Prostate gland (tissue), 2 donors: ENCODE measurements around the gene MCOLN1. TPM values are rescaled to one million over a fixed set of nuclear protein-coding genes. Genes with fewer than 3 reads are reported as not detected.

Experiments used
- DNase-seq: peaks from one replicate; pipeline ENCODE4 v3.0.0-alpha.2; 2019; ENCODE audit warnings: low spot score
- H3K27ac ChIP-seq, 2 donors: fragments of 200-600 bp; sonication (generic); 2 replicates each; pipeline ENCODE4 v1.5.1; 2017 to 2019
- H3K27me3 ChIP-seq: fragments of 200-600 bp; sonication (generic); replicated peaks from 2 replicates; pipeline ENCODE4 v1.5.1; 2019; ENCODE audit not compliant: insufficient read depth
- H3K36me3 ChIP-seq, 2 donors: fragments of 200-600 bp; sonication (generic); 1 replicate in 1 of 2; 2 replicates in 1 of 2; pipeline versions ENCODE4 v1.5.1 to v1.8.1; 2017 to 2019
- H3K4me1 ChIP-seq: fragments of 200-600 bp; sonication (generic); replicated peaks from 2 replicates; pipeline ENCODE4 v1.5.1; 2019
- H3K4me3 ChIP-seq, 2 donors: fragments of 200-600 bp; sonication (generic); 2 replicates each; pipeline ENCODE4 v1.5.1; 2017 to 2019
- H3K9me3 ChIP-seq: fragments of 200-600 bp; sonication (generic); 2 replicates; pipeline ENCODE4 v1.5.1; 2017
- POLR2A ChIP-seq: fragments of 450-650 bp; IDR thresholded peaks from one replicate; pipeline ENCODE4 v1.6.1; 2016; ENCODE audit warnings: antibody characterized with exemption, mild to moderate bottlenecking
- POLR2AphosphoS5 ChIP-seq: sonication (generic); formaldehyde crosslinking; IDR thresholded peaks from one replicate; pipeline ENCODE4 v1.6.1; 2017; ENCODE audit warnings: antibody characterized with exemption
- WGBS: methylation state at CpG from one replicate; pipeline ENCODE4 v1.1.5; 2018; 5-methylcytosine and 5-hydroxymethylcytosine counted together
- intact Hi-C: fragments of 100-400 bp; cut with DNase I; formaldehyde crosslinking; loops from one replicate; pipeline ENCODE4 v1.14.2; 2022
- total RNA-seq, 2 donors: library from RNA; depleted of rRNA; stranded (reverse); fragments of >200 nt; gene quantifications; one replicate each; pipeline ENCODE4 v1.1.0, GENCODE V29; 2016
- TF ChIP-seq, protein P1 (sequence below), 4 experiments: fragments of 200-600 bp in 2 of 4; fragments of 450-650 bp in 2 of 4; sonication (generic) in 2 of 4; IDR thresholded peaks; 1 replicate in 3 of 4; 2 replicates in 1 of 4; pipeline ENCODE4 v1.5.1; 2016 to 2019; ENCODE audit warnings: antibody characterized with exemption in 4 of 4, mild to moderate bottlenecking in 2 of 4, moderate library complexity in 2 of 4

MCOLN1 gene
- total RNA-seq, 2 donors from 2014 or later, result 13.4 to 24.8 TPM

DNA sequence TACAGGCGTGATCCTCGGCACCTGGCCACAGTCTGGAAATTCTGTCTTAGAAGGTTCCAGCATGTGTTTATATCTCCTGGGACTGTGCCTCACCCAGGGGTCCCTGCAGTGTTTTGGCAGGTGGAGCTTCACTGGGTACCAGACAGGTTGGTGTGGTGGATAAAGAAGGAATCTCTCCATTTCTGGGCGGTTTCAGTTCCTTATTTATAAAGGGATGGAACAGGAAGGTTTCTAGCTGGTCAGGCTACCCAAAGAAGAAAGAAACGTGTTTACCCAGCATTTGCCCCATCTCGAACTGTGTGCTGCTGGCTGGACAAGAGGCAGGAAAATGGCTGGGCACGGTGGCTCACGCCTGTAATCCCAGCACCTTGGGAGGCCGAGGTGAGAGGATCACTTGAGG lies 22.9 kb downstream of the MCOLN1 start:
- 91% methylated on average over 8 of the region's 8 CpGs for WGBS
- Histone ChIP-seq H3K4me3 (no peak overlapping the region), H3K27me3 (no peaks in the 10 kb centered on the region), H3K9me3 (no peaks in the 10 kb centered on the region), H3K4me1 (no peaks in the 10 kb centered on the region), H3K36me3 (peaks cover 9 to 18% of the 10 kb centered on the region in 2 donors), H3K27ac (no peak overlapping the region)
- DNase-seq, result no peak
- TF ChIP-seq, protein P1, sequence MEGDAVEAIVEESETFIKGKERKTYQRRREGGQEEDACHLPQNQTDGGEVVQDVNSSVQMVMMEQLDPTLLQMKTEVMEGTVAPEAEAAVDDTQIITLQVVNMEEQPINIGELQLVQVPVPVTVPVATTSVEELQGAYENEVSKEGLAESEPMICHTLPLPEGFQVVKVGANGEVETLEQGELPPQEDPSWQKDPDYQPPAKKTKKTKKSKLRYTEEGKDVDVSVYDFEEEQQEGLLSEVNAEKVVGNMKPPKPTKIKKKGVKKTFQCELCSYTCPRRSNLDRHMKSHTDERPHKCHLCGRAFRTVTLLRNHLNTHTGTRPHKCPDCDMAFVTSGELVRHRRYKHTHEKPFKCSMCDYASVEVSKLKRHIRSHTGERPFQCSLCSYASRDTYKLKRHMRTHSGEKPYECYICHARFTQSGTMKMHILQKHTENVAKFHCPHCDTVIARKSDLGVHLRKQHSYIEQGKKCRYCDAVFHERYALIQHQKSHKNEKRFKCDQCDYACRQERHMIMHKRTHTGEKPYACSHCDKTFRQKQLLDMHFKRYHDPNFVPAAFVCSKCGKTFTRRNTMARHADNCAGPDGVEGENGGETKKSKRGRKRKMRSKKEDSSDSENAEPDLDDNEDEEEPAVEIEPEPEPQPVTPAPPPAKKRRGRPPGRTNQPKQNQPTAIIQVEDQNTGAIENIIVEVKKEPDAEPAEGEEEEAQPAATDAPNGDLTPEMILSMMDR (IDR thresholded peaks at IDR 0.05), result no peak
- no peak for TF ChIP-seq POLR2AphosphoS5
- TF ChIP-seq POLR2A, result no peak
- intact Hi-C loops, result no loop called here

DNA sequence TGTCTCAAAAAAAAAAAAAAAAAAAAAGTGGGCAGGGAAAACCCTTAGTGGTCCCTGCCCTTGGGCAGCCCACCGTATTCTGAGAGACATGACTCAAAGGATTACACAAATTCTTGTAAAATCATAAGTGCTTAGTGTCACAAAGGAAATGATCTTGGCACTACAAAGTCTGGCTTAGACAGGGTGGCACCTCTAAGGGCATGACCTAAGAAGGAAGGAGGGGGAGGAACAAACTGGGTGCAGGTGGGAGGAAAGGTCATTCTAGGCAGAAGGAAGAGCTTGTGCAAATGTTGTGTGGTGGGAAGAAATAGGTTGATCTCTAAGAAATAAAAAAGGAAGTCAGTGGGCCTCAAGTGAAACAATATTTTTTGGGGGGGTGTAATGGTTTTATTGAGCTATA lies 23.5 kb downstream of the MCOLN1 start:
- H3K36me3 ChIP-seq, result peaks cover 9 to 23% of the 10 kb centered on the region in 2 donors
- H3K27ac ChIP-seq, result no peak overlapping the region
- no peaks in the 10 kb centered on the region for H3K9me3 ChIP-seq
- H3K4me3 ChIP-seq, result no peak overlapping the region
- TF ChIP-seq POLR2AphosphoS5, result no peak
- TF ChIP-seq, protein P1 (IDR thresholded peaks at IDR 0.05), result no peak
- H3K27me3 ChIP-seq, result no peaks in the 10 kb centered on the region
- intact Hi-C loops, result no loop called here
- H3K4me1 ChIP-seq, result no peaks in the 10 kb centered on the region
- no peak for DNase-seq
- WGBS, result 61% methylated on average over 1 of the region's 1 CpG

DNA sequence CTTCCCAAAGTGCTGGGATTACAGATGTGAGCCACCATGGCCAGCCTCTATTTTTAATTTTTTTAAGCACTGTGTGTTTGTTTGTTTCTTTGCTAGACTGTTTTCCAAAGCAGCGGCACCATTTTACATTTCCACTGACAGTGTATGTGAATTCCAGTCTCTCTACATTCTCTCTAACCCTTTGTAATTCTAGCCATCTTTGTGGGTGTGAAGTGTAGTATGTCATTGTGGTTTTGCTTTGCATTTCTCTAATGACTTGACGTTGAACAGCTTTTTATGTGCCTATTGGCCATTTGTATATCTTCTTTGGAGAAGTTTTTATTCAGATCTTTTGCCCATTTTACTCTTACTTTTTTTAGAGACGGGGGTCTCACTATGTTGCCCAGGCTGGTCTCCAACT lies 24.7 kb downstream of the MCOLN1 start:
- WGBS, result 75% methylated on average over 3 of the region's 3 CpGs
- no peaks in the 10 kb centered on the region for H3K4me1 ChIP-seq
- peaks cover 9 to 17% of the 10 kb centered on the region in 2 donors for H3K36me3 ChIP-seq
- intact Hi-C loops, result no loop called here
- DNase-seq, result no peak
- TF ChIP-seq, protein P1 (IDR thresholded peaks at IDR 0.05), result no peak
- TF ChIP-seq POLR2A (no peak), POLR2AphosphoS5 (no peak)
- H3K4me3 ChIP-seq, result no peak overlapping the region
- no peak overlapping the region for H3K27ac ChIP-seq
- H3K9me3 ChIP-seq, result no peaks in the 10 kb centered on the region
- no peaks in the 10 kb centered on the region for H3K27me3 ChIP-seq

DNA sequence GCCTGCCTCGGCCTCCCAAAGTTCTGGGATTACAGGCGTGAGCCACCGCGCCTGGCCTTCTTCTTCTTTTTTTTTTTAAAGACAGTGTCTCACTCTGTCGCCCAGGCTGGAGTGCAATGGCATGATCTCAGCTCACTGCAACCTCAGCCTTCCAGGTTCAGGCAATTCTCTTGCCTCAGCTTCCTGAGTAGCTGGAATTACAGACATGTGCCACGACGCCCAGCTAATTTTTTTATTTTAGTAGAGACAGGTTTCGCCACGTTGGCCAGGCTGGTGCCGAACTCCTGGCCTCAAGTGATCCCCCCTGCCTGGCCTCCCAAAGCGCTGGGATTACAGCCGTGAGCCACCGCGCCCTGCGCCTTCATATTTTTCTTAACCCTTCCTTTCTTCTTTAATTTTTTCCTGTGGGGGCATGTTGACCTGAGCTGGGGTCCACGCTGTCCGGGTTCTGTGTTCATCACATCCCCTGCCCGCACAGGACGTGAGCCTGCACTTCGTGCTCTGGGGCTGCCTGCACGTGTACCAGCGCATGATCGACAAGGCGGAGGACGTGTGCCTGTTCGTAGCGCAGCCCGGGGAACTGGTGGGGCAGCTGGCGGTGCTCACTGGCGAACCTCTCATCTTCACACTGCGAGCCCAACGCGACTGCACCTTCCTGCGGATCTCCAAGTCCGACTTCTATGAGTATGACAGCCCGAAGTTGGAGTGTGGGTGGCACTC lies 27.2 kb downstream of the MCOLN1 start:
- DNase-seq, result no peak
- Histone ChIP-seq H3K4me1 (no peaks in the 10 kb centered on the region), H3K4me3 (no peak overlapping the region), H3K9me3 (no peaks in the 10 kb centered on the region), H3K36me3 (peaks cover 0 to 12% of the 10 kb centered on the region in 2 donors), H3K27me3 (no peaks in the 10 kb centered on the region), H3K27ac (no peak overlapping the region)
- intact Hi-C loops, result no loop called here
- TF ChIP-seq POLR2AphosphoS5 (no peak), POLR2A (no peak)
- TF ChIP-seq, protein P1 (IDR thresholded peaks at IDR 0.05), result no peak
- 92% methylated on average over 35 of the region's 36 CpGs for WGBS

DNA sequence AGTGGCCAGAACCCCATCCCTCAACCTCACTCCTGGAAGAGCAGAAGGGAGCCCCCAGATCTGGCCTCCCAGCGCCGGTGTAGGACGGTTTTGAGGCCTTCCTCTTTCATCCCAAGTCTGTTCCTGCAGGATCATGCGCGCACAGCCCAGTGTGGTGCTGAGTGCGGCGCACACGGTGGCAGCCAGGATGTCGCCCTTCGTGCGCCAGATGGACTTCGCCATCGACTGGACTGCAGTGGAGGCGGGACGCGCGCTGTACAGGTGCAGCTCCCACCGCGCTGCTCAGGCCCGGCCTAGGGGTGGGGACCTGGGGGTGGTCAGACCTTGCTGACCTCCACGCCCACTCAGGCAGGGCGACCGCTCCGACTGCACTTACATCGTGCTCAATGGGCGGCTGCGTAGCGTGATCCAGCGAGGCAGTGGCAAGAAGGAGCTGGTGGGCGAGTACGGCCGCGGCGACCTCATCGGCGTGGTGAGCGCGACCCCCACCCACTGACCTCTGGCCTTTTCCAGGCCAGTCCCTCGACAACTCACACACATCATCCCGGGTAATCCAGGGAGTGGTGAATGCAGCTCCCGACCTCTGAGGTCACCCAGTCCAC lies 27.8 kb downstream of the MCOLN1 start:
- H3K27ac ChIP-seq, result no peak overlapping the region
- no peaks in the 10 kb centered on the region for H3K4me1 ChIP-seq
- 96% methylated on average over 41 of the region's 41 CpGs for WGBS
- H3K36me3 ChIP-seq, result peaks cover 0 to 12% of the 10 kb centered on the region in 2 donors
- no peaks in the 10 kb centered on the region for H3K27me3 ChIP-seq
- no peaks in the 10 kb centered on the region for H3K9me3 ChIP-seq
- intact Hi-C loops, result no loop called here
- H3K4me3 ChIP-seq, result no peak overlapping the region
- no peak for DNase-seq
- TF ChIP-seq POLR2AphosphoS5 (no peak), POLR2A (no peak)
- TF ChIP-seq, protein P1 (IDR thresholded peaks at IDR 0.05), result no peak
